ENCODE measurements around the gene CRX.
"Not testable (repeated sequence)": the region's sequence is repeated elsewhere in the genome, so short reads cannot be mapped to it uniquely, and the experiment has no call there.

Gene CRX

DNA sequence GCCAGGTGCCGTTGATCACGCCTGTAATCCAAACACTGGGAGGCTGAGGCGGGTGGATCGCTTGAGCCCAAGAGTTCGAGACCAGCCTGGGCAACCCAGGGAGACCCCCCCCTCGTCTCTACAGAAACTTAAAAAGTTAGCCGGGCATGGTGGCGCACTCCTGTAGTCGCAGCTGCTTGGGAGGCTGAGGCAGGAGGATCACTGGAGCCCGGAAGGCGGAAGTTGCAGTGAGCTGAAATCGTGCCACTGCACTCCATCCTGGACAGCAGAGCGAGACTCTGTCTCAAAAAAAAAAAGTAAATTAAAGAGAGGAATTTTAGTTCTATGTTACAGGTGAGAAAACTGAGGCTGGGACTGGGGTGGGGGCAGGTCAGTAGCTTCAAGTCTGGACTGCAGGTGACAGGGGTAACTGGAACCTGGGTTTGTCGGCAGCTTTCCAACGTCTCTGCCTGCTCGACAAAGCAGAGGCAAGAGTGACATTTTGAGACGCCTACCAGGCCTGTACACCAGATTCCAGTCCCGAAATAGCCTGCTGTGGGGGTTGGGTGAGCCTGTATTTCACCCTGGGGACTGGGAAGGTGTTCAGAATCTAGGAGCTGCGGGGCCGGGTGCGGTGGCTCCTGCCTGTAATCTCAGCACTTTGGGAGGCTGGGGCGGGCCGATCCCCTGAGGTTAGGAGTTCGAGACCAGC lies 42.1 kb upstream of the CRX start:
- H3K4me2 ChIP-seq (ENCODE audit: low read length) = peak overlapping the region; percentile 86
- TF ChIP-seq, protein P1, sequence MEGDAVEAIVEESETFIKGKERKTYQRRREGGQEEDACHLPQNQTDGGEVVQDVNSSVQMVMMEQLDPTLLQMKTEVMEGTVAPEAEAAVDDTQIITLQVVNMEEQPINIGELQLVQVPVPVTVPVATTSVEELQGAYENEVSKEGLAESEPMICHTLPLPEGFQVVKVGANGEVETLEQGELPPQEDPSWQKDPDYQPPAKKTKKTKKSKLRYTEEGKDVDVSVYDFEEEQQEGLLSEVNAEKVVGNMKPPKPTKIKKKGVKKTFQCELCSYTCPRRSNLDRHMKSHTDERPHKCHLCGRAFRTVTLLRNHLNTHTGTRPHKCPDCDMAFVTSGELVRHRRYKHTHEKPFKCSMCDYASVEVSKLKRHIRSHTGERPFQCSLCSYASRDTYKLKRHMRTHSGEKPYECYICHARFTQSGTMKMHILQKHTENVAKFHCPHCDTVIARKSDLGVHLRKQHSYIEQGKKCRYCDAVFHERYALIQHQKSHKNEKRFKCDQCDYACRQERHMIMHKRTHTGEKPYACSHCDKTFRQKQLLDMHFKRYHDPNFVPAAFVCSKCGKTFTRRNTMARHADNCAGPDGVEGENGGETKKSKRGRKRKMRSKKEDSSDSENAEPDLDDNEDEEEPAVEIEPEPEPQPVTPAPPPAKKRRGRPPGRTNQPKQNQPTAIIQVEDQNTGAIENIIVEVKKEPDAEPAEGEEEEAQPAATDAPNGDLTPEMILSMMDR (IDR thresholded peaks at IDR 0.05) = no peak
- H3K27me3 ChIP-seq (ENCODE audit: control insufficient read depth, insufficient read depth, low read length) = no peaks in the 10 kb centered on the region
- H3K9me3 ChIP-seq (ENCODE audit: control insufficient read depth, low read length) = no peaks in the 10 kb centered on the region
- no peak overlapping the region for H3K9ac ChIP-seq
- H3K79me2 ChIP-seq = no peaks in the 10 kb centered on the region
- no peaks in the 10 kb centered on the region for H3K36me3 ChIP-seq (ENCODE audit: control insufficient read depth, insufficient read depth, low read length)
- H3K4me3 ChIP-seq (ENCODE audit: low read depth, low read length) = peak overlapping the region; percentile 87
- H3K27ac ChIP-seq = no peak overlapping the region
- no peaks in the 10 kb centered on the region for H3K4me1 ChIP-seq
- H2AFZ ChIP-seq = no peak overlapping the region

DNA sequence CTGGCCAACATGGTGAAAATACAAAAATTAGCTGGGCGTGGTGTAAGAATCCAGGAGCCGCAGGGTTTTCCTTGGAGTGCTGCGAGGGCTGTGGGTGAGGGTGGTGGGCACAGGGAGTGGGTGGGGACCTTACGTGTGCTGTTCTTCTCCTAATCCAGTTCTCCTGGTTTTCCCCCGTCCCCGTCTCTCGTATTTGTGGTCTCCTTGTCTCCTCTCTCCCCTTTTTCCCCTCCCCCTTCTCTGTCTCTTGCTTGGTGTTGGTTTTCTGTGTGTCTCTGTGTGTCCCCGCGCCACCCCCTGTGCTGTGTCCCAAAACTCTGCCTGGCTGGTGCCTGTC lies 41.6 kb upstream of the CRX start:
- H3K36me3 ChIP-seq (ENCODE audit: control insufficient read depth, insufficient read depth, low read length) = no peaks in the 10 kb centered on the region
- H3K9me3 ChIP-seq (ENCODE audit: control insufficient read depth, low read length) = no peaks in the 10 kb centered on the region
- peak overlapping the region; percentile 86 for H3K4me2 ChIP-seq (ENCODE audit: low read length)
- no peak overlapping the region for H2AFZ ChIP-seq
- H3K4me3 ChIP-seq (ENCODE audit: low read depth, low read length) = peak overlapping the region; percentile 87
- no peak overlapping the region for H3K9ac ChIP-seq
- no peaks in the 10 kb centered on the region for H3K4me1 ChIP-seq
- H3K27me3 ChIP-seq (ENCODE audit: control insufficient read depth, insufficient read depth, low read length) = no peaks in the 10 kb centered on the region
- TF ChIP-seq, protein P1 (IDR thresholded peaks at IDR 0.05) = no peak
- H3K27ac ChIP-seq = no peak overlapping the region
- H3K79me2 ChIP-seq = no peaks in the 10 kb centered on the region

DNA sequence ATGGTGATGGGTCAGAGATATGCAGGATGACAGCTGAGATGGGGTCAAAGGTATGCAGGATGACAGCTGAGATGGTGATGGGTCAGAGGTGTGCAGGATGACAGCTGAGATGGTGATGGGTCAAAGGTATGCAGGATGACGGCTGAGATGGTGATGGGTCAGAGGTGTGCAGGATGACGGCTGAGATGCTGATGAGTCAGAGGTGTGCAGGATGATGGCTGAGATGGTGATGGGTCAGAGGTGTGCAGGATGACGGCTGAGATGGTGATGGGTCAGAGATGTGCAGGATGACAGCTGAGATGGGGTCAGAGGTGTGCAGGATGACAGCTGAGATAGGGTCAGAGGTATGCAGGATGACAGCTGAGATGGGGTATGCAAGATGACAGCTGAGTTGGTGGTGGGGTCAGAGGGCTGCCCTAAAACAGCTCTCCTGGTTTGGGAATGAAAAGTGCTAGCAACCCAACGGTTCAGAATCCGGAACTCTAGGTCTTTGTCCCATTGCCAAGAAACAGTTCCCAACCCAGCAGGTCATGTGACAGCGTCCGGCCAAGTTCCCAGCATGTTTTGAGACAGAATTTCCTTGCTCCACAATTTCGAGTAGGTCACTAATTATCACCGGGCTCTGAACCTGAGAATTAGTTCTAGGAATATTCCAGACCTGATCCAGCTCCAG lies 40.0 kb upstream of the CRX start:
- H3K27ac ChIP-seq = peak overlapping the region; percentile 13
- no peaks in the 10 kb centered on the region for H3K4me1 ChIP-seq
- no peak overlapping the region for H3K4me3 ChIP-seq (ENCODE audit: low read depth, low read length)
- no peaks in the 10 kb centered on the region for H3K36me3 ChIP-seq (ENCODE audit: control insufficient read depth, insufficient read depth, low read length)
- TF ChIP-seq, protein P1 (IDR thresholded peaks at IDR 0.05) = no peak
- no peak overlapping the region for H2AFZ ChIP-seq
- H3K9ac ChIP-seq = no peak overlapping the region
- peak overlapping the region; percentile 35 for H3K4me2 ChIP-seq (ENCODE audit: low read length)
- H3K79me2 ChIP-seq = no peaks in the 10 kb centered on the region
- H3K27me3 ChIP-seq (ENCODE audit: control insufficient read depth, insufficient read depth, low read length) = no peaks in the 10 kb centered on the region
- H3K9me3 ChIP-seq (ENCODE audit: control insufficient read depth, low read length) = no peaks in the 10 kb centered on the region

- H3K36me3 ChIP-seq (ENCODE audit: control insufficient read depth, insufficient read depth, low read length) = no peaks in the 10 kb centered on the region
- H2AFZ ChIP-seq = no peak overlapping the region
- no peak overlapping the region for H3K4me2 ChIP-seq (ENCODE audit: low read length)
- H3K27ac ChIP-seq = no peak overlapping the region
- no peak overlapping the region for H3K9ac ChIP-seq
- no peaks in the 10 kb centered on the region for H3K79me2 ChIP-seq
- no peaks in the 10 kb centered on the region for H3K4me1 ChIP-seq
- no peaks in the 10 kb centered on the region for H3K27me3 ChIP-seq (ENCODE audit: control insufficient read depth, insufficient read depth, low read length)
- TF ChIP-seq, protein P1 (IDR thresholded peaks at IDR 0.05) = no peak
- no peaks in the 10 kb centered on the region for H3K9me3 ChIP-seq (ENCODE audit: control insufficient read depth, low read length)
- H3K4me3 ChIP-seq (ENCODE audit: low read depth, low read length) = no peak overlapping the region
Measured at GRCh38 chr19:47786566-47786965, 35.2 kb upstream of the CRX start.

GRCh38 chr19:47787307-47787706 lies 34.4 kb upstream of the CRX start:
- H2AFZ ChIP-seq; H3K4me1 ChIP-seq; H3K9ac ChIP-seq; H3K27me3 ChIP-seq (ENCODE audit: control insufficient read depth, insufficient read depth, low read length); H3K79me2 ChIP-seq; H3K27ac ChIP-seq; H3K4me2 ChIP-seq (ENCODE audit: low read length); H3K4me3 ChIP-seq (ENCODE audit: low read depth, low read length); H3K36me3 ChIP-seq (ENCODE audit: control insufficient read depth, insufficient read depth, low read length); H3K9me3 ChIP-seq (ENCODE audit: control insufficient read depth, low read length): not testable (repeated sequence)

GRCh38 chr19:47789811-47790210 lies 31.9 kb upstream of the CRX start:
- H3K4me2 ChIP-seq (ENCODE audit: low read length) = not testable (repeated sequence)

More at GRCh38 chr19:47789811-47790210, 31.9 kb upstream of the CRX start:
- not testable (repeated sequence) for H3K4me1 ChIP-seq; H3K27ac ChIP-seq; H3K27me3 ChIP-seq (ENCODE audit: control insufficient read depth, insufficient read depth, low read length); H3K36me3 ChIP-seq (ENCODE audit: control insufficient read depth, insufficient read depth, low read length); H3K9me3 ChIP-seq (ENCODE audit: control insufficient read depth, low read length); H2AFZ ChIP-seq; H3K79me2 ChIP-seq; H3K4me3 ChIP-seq (ENCODE audit: low read depth, low read length); H3K9ac ChIP-seq
